PC-9 (cell line): ENCODE measurements around the gene ACHE. TPM values are rescaled to one million over a fixed set of nuclear protein-coding genes. Genes with fewer than 3 reads are reported as not detected.
"Not testable (repeated sequence)": the region's sequence is repeated elsewhere in the genome, so short reads cannot be mapped to it uniquely, and the experiment has no call there.

Experiments used
- BruUV-seq: library from RNA; stranded (reverse); fragments of 400-500 nt; replicated peaks from 2 replicates; lab custom pipeline; 2021; lab: Mats Ljungman, UMichigan
- CTCF ChIA-PET: fragments of 300-600 bp; sonication (Branson Sonifier 250); formaldehyde crosslinking; loops from one replicate; lab custom pipeline; 2022; ENCODE audit warnings: antibody characterized with exemption; lab: Charles Lee
- POLR2A ChIA-PET: fragments of 300-600 bp; sonication (Branson Sonifier 250); formaldehyde crosslinking; loops from one replicate; lab custom pipeline; 2022; ENCODE audit warnings: antibody characterized with exemption; ENCODE audit not compliant: unreplicated experiment; lab: Charles Lee
- DNase-seq, 2 experiments: peaks; one replicate each; pipeline versions ENCODE4 v3.0.0 to v3.0.0-alpha.2; 2015 to 2022; ENCODE audit warnings: mixed read lengths in 1 of 2
- H2AFZ ChIP-seq: fragments of 200-600 bp; sonication (generic); 2 replicates; pipeline ENCODE4 v1.8.1; 2017; ENCODE audit warnings: antibody characterized with exemption
- H3F3A ChIP-seq: fragments of 200-600 bp; sonication (generic); 2 replicates; pipeline ENCODE4 v1.8.1; 2017; ENCODE audit warnings: antibody characterized with exemption, mild to moderate bottlenecking, low read depth; ENCODE audit not compliant: insufficient read depth
- H3K27ac ChIP-seq: fragments of 200-600 bp; sonication (generic); 2 replicates; pipeline ENCODE4 v1.6.1; 2016; ENCODE audit warnings: mixed run types
- H3K27me3 ChIP-seq: fragments of 200-600 bp; sonication (generic); 2 replicates; pipeline ENCODE4 v1.6.1; 2016; ENCODE audit warnings: low read depth, mixed run types; ENCODE audit not compliant: insufficient read depth
- H3K36me3 ChIP-seq: fragments of 200-600 bp; sonication (generic); 2 replicates; pipeline ENCODE4 v1.6.1; 2016; ENCODE audit warnings: low read depth, mixed run types
- H3K4me1 ChIP-seq: fragments of 200-600 bp; sonication (generic); replicated peaks from 2 replicates; pipeline ENCODE4 v1.6.1; 2016; ENCODE audit warnings: mixed run types; ENCODE audit not compliant: insufficient read depth
- H3K4me2 ChIP-seq: fragments of 200-600 bp; sonication (generic); 2 replicates; pipeline ENCODE4 v1.6.1; 2017; ENCODE audit warnings: mixed run types
- H3K4me3 ChIP-seq: fragments of 200-600 bp; sonication (generic); 2 replicates; pipeline ENCODE4 v1.6.1; 2016; ENCODE audit warnings: mixed run types
- H3K79me2 ChIP-seq: fragments of 200-600 bp; sonication (generic); 2 replicates; pipeline ENCODE4 v1.6.1; 2017; ENCODE audit warnings: low read depth, mixed run types
- H3K9me2 ChIP-seq: fragments of 200-600 bp; sonication (generic); 2 replicates; pipeline ENCODE4 v1.8.1; 2017; ENCODE audit warnings: mild to moderate bottlenecking; ENCODE audit not compliant: insufficient read depth
- H3K9me3 ChIP-seq: fragments of 200-600 bp; sonication (generic); 2 replicates; pipeline ENCODE4 v1.8.1; 2016; ENCODE audit warnings: low read depth; ENCODE audit not compliant: insufficient read depth
- H4K20me1 ChIP-seq: fragments of 200-600 bp; sonication (generic); 2 replicates; pipeline ENCODE4 v1.8.1; 2017; ENCODE audit not compliant: insufficient read depth
- EZH2 ChIP-seq: fragments of 200-600 bp; sonication (generic); IDR thresholded peaks from 2 replicates; pipeline ENCODE4 v1.8.0; 2017; ENCODE audit warnings: antibody characterized with exemption, low read depth
- intact Hi-C: fragments of 100-400 bp; cut with micrococcal nuclease; formaldehyde crosslinking; loops from one replicate; pipeline ENCODE4 v1.10.0; 2022; ENCODE audit not compliant: unreplicated experiment
- total RNA-seq: library from RNA; stranded (reverse); gene quantifications from 2 replicates; pipeline ENCODE4 v1.2.3, GENCODE V29; 2021
- TF ChIP-seq, protein P1 (sequence below): fragments of 200-600 bp; sonication (generic); conservative IDR thresholded peaks from 2 replicates; pipeline ENCODE4 v1.6.1; 2017; ENCODE audit warnings: mixed run types, antibody characterized with exemption, mild to moderate bottlenecking, moderate library complexity

Gene ACHE
- total RNA-seq, 1 experiment from 2014 or later: 0.35 TPM

DNA sequence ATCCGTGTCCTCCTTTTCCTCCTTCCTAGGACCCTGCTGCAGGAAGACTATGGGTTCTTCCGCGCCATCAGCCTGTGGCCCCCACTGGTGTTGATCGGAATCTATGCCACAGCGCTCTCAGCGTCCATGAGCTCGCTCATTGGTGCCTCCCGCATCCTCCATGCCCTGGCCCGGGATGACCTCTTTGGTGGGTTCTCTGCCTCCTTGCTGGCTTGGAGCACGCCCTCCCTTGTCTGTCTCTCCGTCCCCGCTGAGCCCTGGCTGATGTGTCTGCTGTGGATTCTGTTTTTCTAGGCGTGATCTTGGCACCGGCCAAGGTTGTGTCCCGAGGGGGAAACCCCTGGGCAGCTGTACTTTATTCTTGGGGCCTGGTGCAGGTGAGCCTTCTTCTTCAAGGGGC is 35.8 kb downstream of the ACHE start:
- Histone ChIP-seq H3K9me2 (no peaks in the 10 kb centered on the region), H4K20me1 (no peaks in the 10 kb centered on the region), H2AFZ (no peak overlapping the region), H3K4me3 (no peak overlapping the region), H3K36me3 (no peaks in the 10 kb centered on the region), H3K4me2 (no peak overlapping the region), H3F3A (peaks cover 3% of the 10 kb centered on the region), H3K27ac (no peak overlapping the region), H3K4me1 (no peaks in the 10 kb centered on the region), H3K9me3 (no peaks in the 10 kb centered on the region), H3K27me3 (no peaks in the 10 kb centered on the region), H3K79me2 (no peaks in the 10 kb centered on the region)
- TF ChIP-seq, protein P1, sequence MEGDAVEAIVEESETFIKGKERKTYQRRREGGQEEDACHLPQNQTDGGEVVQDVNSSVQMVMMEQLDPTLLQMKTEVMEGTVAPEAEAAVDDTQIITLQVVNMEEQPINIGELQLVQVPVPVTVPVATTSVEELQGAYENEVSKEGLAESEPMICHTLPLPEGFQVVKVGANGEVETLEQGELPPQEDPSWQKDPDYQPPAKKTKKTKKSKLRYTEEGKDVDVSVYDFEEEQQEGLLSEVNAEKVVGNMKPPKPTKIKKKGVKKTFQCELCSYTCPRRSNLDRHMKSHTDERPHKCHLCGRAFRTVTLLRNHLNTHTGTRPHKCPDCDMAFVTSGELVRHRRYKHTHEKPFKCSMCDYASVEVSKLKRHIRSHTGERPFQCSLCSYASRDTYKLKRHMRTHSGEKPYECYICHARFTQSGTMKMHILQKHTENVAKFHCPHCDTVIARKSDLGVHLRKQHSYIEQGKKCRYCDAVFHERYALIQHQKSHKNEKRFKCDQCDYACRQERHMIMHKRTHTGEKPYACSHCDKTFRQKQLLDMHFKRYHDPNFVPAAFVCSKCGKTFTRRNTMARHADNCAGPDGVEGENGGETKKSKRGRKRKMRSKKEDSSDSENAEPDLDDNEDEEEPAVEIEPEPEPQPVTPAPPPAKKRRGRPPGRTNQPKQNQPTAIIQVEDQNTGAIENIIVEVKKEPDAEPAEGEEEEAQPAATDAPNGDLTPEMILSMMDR: no peak
- TF ChIP-seq EZH2: no peak
- ChIA-PET POLR2A (interaction anchor here (0.5 kb wide), 2 partner anchors 358 to 431 kb away, joined by 3 to 5 read pairs; partner anchors contain the start of genes ZCWPW1 and ZNHIT1), CTCF (no interaction called here)
- intact Hi-C loops: loop anchor here (10.0 kb wide), 1 partner anchor 725 kb away; no protein-coding TSS in a partner anchor
- BruUV-seq: no TSS peak
- DNase-seq: no peak

DNA sequence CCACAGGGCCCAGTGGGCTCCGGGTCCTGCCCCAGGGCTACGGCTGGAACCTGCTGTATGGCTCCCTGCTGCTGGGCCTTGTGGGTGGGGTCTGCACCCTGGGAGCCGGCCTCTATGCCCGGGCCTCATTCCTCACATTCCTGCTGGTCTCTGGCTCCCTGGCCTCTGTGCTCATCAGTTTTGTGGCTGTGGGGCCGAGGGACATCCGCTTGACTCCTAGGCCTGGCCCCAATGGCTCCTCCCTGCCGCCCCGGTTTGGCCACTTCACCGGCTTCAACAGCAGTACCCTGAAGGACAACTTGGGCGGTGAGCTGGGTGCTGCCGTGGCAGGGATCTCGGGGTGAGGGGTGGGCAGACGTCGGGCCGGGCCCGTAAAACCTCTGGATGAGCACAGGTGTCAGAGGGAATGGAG is 38.8 kb downstream of the ACHE start:
- no peak overlapping the region for H3K27ac ChIP-seq
- no peak overlapping the region for H3K4me2 ChIP-seq
- H3K79me2 ChIP-seq: no peaks in the 10 kb centered on the region
- no peaks in the 10 kb centered on the region for H3K36me3 ChIP-seq
- BruUV-seq: no TSS peak
- intact Hi-C loops: loop anchor here (10.0 kb wide), 1 partner anchor 722 kb away; no protein-coding TSS in a partner anchor
- no peaks in the 10 kb centered on the region for H4K20me1 ChIP-seq
- no peaks in the 10 kb centered on the region for H3K9me3 ChIP-seq
- ChIA-PET CTCF (interaction anchor here (0.6 kb wide), 1 partner anchor 299 kb away, joined by 4 read pairs; no protein-coding TSS in a partner anchor), POLR2A (no interaction called here)
- H3F3A ChIP-seq: peaks cover 4% of the 10 kb centered on the region; the same call in 1 of the 2 replicates
- DNase-seq: no peak
- H2AFZ ChIP-seq: no peak overlapping the region
- H3K27me3 ChIP-seq: no peaks in the 10 kb centered on the region
- H3K4me3 ChIP-seq: no peak overlapping the region
- TF ChIP-seq, protein P1: no peak
- no peak for TF ChIP-seq EZH2
- peaks cover 5% of the 10 kb centered on the region for H3K4me1 ChIP-seq
- H3K9me2 ChIP-seq: no peaks in the 10 kb centered on the region

DNA sequence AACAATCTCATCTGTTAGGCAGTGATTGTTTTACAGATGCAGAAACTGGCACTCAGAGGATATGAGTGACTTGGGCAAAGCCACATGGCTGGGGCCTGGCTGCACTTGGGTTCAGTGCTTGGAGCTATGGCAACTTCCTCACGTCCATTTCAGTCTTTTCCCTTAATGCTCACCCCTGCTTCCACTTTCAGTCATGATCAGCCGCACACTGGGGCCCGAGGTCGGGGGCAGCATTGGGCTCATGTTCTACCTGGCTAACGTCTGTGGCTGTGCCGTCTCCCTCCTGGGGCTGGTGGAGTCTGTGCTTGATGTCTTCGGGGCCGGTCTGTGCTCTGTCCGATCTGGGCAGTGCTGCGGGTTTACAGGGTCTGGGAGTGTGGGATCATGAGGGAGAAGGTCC is 40.2 kb downstream of the ACHE start:
- H3K4me1 ChIP-seq: peaks cover 9% of the 10 kb centered on the region
- no TSS peak for BruUV-seq
- ChIA-PET POLR2A (no interaction called here), CTCF (no interaction called here)
- peaks cover 11% of the 10 kb centered on the region; the same call in 1 of the 2 replicates for H3F3A ChIP-seq
- H3K4me3 ChIP-seq: no peak overlapping the region
- no peaks in the 10 kb centered on the region for H3K36me3 ChIP-seq
- intact Hi-C loops: loop anchor here (10.0 kb wide), 1 partner anchor 721 kb away; no protein-coding TSS in a partner anchor
- H3K9me3 ChIP-seq: no peaks in the 10 kb centered on the region
- no peaks in the 10 kb centered on the region for H4K20me1 ChIP-seq
- H3K27me3 ChIP-seq: no peaks in the 10 kb centered on the region
- H3K9me2 ChIP-seq: no peaks in the 10 kb centered on the region
- no peaks in the 10 kb centered on the region for H3K79me2 ChIP-seq
- no peak overlapping the region for H2AFZ ChIP-seq
- TF ChIP-seq EZH2: no peak
- no peak overlapping the region for H3K27ac ChIP-seq
- H3K4me2 ChIP-seq: no peak overlapping the region
- DNase-seq: no peak

DNA sequence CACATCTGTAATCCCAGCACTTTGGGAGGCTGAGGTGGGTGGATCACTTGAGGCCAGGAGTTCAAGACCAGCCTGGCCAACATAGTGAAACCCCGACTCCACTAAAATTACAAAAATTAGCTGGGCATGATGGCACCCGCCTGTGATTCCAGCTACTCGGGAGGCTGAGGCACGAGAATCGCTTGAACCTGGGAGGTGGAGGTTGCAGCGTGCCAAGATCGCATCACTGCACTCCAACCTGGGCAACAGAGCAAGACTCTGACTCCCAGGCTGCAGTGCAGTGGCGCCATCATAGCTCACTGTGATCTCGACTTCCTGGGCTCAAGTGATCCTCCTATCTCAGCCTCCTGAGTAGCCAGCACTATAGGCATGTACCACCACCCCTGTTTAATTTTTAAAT is 40.8 kb downstream of the ACHE start:
- H3K4me1 ChIP-seq, CTCF ChIA-PET, H3K79me2 ChIP-seq, DNase-seq, H3K27me3 ChIP-seq, H3K36me3 ChIP-seq, H3K9me3 ChIP-seq, BruUV-seq, H3K9me2 ChIP-seq, H3K27ac ChIP-seq, H3K4me3 ChIP-seq, POLR2A ChIA-PET, H2AFZ ChIP-seq, H4K20me1 ChIP-seq, H3K4me2 ChIP-seq: not testable (repeated sequence)
- H3F3A ChIP-seq: peaks cover 11% of the 10 kb centered on the region; the same call in 1 of the 2 replicates
- intact Hi-C loops: loop anchor here (10.0 kb wide), 1 partner anchor 720 kb away; no protein-coding TSS in a partner anchor
